ENCODE measurements around the gene MLST8. TPM values are rescaled to one million over a fixed set of nuclear protein-coding genes. Genes with fewer than 3 reads are reported as not detected.

Gene MLST8
- polyA plus RNA-seq, 1 donor (not counting 4 experiments of a cell fraction or from before 2014, with no cell fraction given), result 35.7 TPM

DNA sequence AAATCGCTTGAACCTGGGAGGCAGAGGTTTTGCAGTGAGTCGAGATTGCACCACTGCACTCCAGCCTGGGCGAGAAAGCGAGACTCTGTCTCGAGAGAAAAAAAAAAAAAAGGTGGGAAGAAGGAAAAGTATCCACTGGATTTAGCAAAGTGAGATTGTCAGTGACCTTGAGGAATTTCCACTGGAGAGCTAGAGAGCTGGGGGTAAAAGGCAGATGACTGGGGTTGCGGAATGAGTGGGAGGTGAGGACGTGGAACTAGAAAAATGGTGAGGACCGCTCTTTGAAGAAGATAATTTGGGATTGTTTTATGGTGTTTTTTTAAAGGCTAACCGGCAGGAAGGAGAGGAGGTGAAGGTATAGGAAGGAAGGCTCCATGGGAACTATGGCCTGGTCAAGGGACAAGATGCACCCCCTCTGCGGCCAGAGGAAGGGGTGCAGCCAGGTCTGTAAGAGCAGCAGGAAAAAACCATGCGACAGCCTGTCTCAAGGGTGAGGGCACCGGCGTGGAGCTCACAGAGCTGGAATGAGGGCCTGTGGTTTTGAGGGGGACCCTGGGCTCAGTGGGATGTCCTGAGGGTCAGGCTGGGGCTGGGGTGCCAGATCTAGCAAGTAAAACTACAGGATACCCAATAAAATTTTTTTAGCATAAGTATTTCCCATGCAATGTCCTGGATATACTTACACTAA, 694 bp upstream of the MLST8 start:
- no peak for FAIRE-seq
- no peak for DNase-seq (ENCODE audit: low read depth, low spot score)
- no peaks in the 10 kb centered on the region for H3K9me3 ChIP-seq (ENCODE audit: control insufficient read depth, low read depth, low read length)
- peaks cover 7% of the 10 kb centered on the region for H3K79me2 ChIP-seq (ENCODE audit: control insufficient read depth, insufficient read depth, low read length)
- H3K27ac ChIP-seq (ENCODE audit: control insufficient read depth, insufficient read depth, low read length), result peak overlapping the region; percentile 84
- H3K9me1 ChIP-seq (ENCODE audit: control insufficient read depth, extremely low read depth, insufficient read depth, low read length), result no peaks in the 10 kb centered on the region
- TF ChIP-seq, protein P1, sequence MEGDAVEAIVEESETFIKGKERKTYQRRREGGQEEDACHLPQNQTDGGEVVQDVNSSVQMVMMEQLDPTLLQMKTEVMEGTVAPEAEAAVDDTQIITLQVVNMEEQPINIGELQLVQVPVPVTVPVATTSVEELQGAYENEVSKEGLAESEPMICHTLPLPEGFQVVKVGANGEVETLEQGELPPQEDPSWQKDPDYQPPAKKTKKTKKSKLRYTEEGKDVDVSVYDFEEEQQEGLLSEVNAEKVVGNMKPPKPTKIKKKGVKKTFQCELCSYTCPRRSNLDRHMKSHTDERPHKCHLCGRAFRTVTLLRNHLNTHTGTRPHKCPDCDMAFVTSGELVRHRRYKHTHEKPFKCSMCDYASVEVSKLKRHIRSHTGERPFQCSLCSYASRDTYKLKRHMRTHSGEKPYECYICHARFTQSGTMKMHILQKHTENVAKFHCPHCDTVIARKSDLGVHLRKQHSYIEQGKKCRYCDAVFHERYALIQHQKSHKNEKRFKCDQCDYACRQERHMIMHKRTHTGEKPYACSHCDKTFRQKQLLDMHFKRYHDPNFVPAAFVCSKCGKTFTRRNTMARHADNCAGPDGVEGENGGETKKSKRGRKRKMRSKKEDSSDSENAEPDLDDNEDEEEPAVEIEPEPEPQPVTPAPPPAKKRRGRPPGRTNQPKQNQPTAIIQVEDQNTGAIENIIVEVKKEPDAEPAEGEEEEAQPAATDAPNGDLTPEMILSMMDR (optimal IDR thresholded peaks at IDR 0.05 in 1 of 3, IDR thresholded peaks at IDR 0.05 in 1 of 3, conservative IDR thresholded peaks at IDR 0.05 in 1 of 3; ENCODE audit: extremely low read depth in 1 of 3, insufficient read depth in 2 of 3, low read length in 3 of 3), result no peak
- no peak for TF ChIP-seq EZH2 (IDR thresholded peaks at IDR 0.05; ENCODE audit: low read length)
- H3K36me3 ChIP-seq (ENCODE audit: control insufficient read depth in 2 of 2, extremely low read depth in 1 of 2, insufficient read depth in 2 of 2, low read length in 2 of 2), result peaks cover 12% of the 10 kb centered on the region in 2 experiments
- no peaks in the 10 kb centered on the region for H4K20me1 ChIP-seq (ENCODE audit: control insufficient read depth, extremely low read depth, insufficient read depth, low read length)
- dilution Hi-C loops (cut with MboI; ENCODE audit: extremely low pct_ligation_motif_present, low sequenced_read_pairs), result no loop called here
- peak overlapping the region; percentile 73 to 95 (median 77) for H3K4me3 ChIP-seq (ENCODE audit: control insufficient read depth in 2 of 3, extremely low read depth in 1 of 3, insufficient read depth in 2 of 3, low read depth in 1 of 3, low read length in 3 of 3)
- H3K4me1 ChIP-seq (ENCODE audit: control insufficient read depth, extremely low read depth, insufficient read depth, low read length), result peaks cover 9% of the 10 kb centered on the region
- H3K4me2 ChIP-seq (ENCODE audit: control insufficient read depth, extremely low read depth, insufficient read depth, low read depth, low read length), result peak overlapping the region; percentile 89
- H2AFZ ChIP-seq (ENCODE audit: control insufficient read depth, low read length), result peak overlapping the region; percentile 92
- H3K27me3 ChIP-seq (ENCODE audit: control insufficient read depth, extremely low read depth, insufficient read depth, low read length), result no peaks in the 10 kb centered on the region
- H3K9ac ChIP-seq (ENCODE audit: control insufficient read depth, extremely low read depth, insufficient read depth, low read length), result peak overlapping the region; percentile 93

DNA sequence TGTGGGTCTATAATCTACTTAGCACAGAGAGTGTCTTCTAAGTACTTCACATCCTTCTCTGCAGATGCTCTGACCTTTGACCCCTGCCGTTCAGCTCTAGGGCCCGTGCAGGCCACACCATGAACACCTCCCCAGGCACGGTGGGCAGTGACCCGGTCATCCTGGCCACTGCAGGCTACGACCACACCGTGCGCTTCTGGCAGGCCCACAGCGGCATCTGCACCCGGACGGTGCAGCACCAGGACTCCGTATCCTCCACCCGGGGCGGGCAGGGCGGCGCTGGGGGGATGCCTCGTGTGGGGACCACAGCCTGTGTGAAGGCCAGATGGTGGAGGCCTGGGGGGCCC, 686 bp downstream of the MLST8 start:
- Histone ChIP-seq H3K4me3 (ENCODE audit: control insufficient read depth in 2 of 3, extremely low read depth in 1 of 3, insufficient read depth in 2 of 3, low read depth in 1 of 3, low read length in 3 of 3) (peak overlapping the region; percentile 73 to 95 (median 77)), H3K9me1 (ENCODE audit: control insufficient read depth, extremely low read depth, insufficient read depth, low read length) (no peaks in the 10 kb centered on the region), H3K9me3 (ENCODE audit: control insufficient read depth, low read depth, low read length) (no peaks in the 10 kb centered on the region), H4K20me1 (ENCODE audit: control insufficient read depth, extremely low read depth, insufficient read depth, low read length) (no peaks in the 10 kb centered on the region), H3K36me3 (ENCODE audit: control insufficient read depth in 2 of 2, extremely low read depth in 1 of 2, insufficient read depth in 2 of 2, low read length in 2 of 2) (peaks cover 12% of the 10 kb centered on the region in 2 experiments), H3K4me2 (ENCODE audit: control insufficient read depth, extremely low read depth, insufficient read depth, low read depth, low read length) (peak overlapping the region; percentile 75), H3K9ac (ENCODE audit: control insufficient read depth, extremely low read depth, insufficient read depth, low read length) (peak overlapping the region; percentile 93), H3K27ac (ENCODE audit: control insufficient read depth, insufficient read depth, low read length) (peak overlapping the region; percentile 84), H3K27me3 (ENCODE audit: control insufficient read depth, extremely low read depth, insufficient read depth, low read length) (no peaks in the 10 kb centered on the region), H3K4me1 (ENCODE audit: control insufficient read depth, extremely low read depth, insufficient read depth, low read length) (peaks cover 9% of the 10 kb centered on the region), H3K79me2 (ENCODE audit: control insufficient read depth, insufficient read depth, low read length) (peaks cover 7% of the 10 kb centered on the region), H2AFZ (ENCODE audit: control insufficient read depth, low read length) (peak overlapping the region; percentile 7)
- FAIRE-seq (no peak), DNase-seq (ENCODE audit: low read depth, low spot score) (no peak)
- TF ChIP-seq, protein P1 (optimal IDR thresholded peaks at IDR 0.05 in 1 of 3, IDR thresholded peaks at IDR 0.05 in 1 of 3, conservative IDR thresholded peaks at IDR 0.05 in 1 of 3; ENCODE audit: extremely low read depth in 1 of 3, insufficient read depth in 2 of 3, low read length in 3 of 3), result no peak
- TF ChIP-seq EZH2 (IDR thresholded peaks at IDR 0.05; ENCODE audit: low read length), result no peak
- dilution Hi-C loops (cut with MboI; ENCODE audit: extremely low pct_ligation_motif_present, low sequenced_read_pairs), result no loop called here

Data from keratinocyte (primary cell).